ENCODE results near the gene DAZAP1.

DNA sequence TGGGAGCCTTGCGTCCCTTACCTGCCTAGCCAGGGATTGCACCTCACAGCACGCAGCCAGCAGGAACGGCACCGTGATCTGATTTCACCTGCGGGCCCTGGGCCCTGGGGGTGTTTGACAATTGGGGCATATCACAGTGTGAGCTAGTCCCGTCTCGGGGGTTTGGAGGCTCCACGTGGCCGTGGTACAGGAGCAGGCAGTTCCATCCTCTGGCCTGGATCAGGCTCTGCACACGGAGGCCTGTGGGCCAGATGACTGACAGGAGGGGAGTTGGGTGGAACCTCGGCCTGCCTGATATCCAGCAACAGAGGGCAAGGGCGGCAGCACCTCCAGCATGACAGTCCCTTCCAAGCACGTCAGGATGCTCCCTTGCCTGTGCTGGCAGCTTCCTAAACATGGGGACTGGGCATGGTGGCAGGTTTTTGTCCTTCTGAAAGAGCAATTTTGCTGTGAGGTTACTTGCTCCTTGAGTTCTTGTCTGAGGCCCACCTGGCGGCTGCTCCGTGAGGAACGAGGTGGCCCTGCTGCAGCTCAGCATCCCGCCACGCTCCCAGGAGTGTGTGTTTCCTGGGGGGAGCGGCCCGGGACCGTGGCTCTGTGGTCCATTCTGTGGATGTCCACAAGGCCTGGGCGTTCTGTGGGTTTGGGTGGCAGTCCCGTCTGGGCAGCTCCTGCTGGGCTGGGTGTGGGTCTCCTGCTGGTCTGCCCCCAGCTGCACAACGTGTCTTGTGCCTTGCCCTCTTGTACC is 24.5 kb downstream of the DAZAP1 start:
- no peak for TF ChIP-seq CTCF (IDR thresholded peaks at IDR 0.05)
- no peak for TF ChIP-seq POLR2AphosphoS5 (IDR thresholded peaks at IDR 0.05)
